ENCODE results near the gene TUBGCP2.

DNA sequence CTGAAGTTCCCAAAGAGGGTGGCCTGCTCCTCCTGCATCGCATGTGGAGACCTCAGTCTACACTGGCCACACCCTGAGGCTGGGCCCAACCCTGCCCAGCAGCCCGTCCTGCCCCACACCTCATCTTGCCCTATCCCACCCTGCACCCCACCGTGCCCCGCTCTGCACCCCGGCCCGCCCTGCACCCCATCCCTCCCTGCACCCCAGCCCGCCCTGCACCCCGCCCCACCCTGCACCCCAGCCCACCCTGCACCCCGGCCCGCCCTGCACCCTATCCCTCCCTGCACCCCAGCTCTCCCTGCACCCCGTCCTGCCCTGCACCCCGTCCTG is 56.5 kb downstream of the TUBGCP2 start:
- TF ChIP-seq, protein P1, sequence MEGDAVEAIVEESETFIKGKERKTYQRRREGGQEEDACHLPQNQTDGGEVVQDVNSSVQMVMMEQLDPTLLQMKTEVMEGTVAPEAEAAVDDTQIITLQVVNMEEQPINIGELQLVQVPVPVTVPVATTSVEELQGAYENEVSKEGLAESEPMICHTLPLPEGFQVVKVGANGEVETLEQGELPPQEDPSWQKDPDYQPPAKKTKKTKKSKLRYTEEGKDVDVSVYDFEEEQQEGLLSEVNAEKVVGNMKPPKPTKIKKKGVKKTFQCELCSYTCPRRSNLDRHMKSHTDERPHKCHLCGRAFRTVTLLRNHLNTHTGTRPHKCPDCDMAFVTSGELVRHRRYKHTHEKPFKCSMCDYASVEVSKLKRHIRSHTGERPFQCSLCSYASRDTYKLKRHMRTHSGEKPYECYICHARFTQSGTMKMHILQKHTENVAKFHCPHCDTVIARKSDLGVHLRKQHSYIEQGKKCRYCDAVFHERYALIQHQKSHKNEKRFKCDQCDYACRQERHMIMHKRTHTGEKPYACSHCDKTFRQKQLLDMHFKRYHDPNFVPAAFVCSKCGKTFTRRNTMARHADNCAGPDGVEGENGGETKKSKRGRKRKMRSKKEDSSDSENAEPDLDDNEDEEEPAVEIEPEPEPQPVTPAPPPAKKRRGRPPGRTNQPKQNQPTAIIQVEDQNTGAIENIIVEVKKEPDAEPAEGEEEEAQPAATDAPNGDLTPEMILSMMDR (IDR thresholded peaks at IDR 0.05): no peak
- TF ChIP-seq POLR2A (IDR thresholded peaks at IDR 0.05) (no peak), EP300 (IDR thresholded peaks at IDR 0.05) (no peak)
